ENCODE measurements around the gene PALB2. TPM values are rescaled to one million over a fixed set of nuclear protein-coding genes. Genes with fewer than 3 reads are reported as not detected.
A peak's percentile ranks its signal among the peaks of the same experiment; 100 is the strongest.

The PALB2 gene
- total and polyA plus RNA-seq, 4 experiments from 2014 or later = 5.4 to 15.0 (median 9.8) TPM

DNA sequence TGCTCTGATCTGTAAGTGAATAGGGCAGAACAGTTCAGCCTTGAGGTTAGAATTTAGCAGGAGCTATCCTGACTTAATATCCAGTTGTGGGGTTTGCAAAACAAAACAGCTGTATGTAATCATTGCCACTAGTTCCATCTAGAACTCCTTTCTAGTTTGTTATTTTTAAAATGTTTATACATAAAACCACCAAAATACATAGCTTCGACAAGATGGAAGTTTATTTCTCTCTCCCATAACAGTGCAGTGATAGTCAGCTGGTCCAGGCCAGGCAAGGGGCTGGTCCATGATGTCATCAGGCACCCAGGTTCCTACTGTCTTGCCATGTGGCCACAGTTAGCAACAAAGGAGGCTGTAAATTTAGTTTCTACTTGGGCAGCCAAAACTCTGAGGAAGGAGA, 27.1 kb upstream of the PALB2 start:
- peaks cover 77 to 78% of the 10 kb centered on the region in 2 donors for H3K36me3 Mint-ChIP-seq

GRCh38 chr16:23667355-23667659, 26.2 kb upstream of the PALB2 start:
- Histone ChIP-seq H3K4me3 (ENCODE audit: low read length in 2 of 2) (no peak overlapping the region), H3K27ac (ENCODE audit: low read depth, low read length) (no peak overlapping the region), H3K36me3 (ENCODE audit: insufficient read depth, low read length) (peaks cover 62% of the 10 kb centered on the region), H3K4me1 (ENCODE audit: insufficient read depth, low read length) (no peaks in the 10 kb centered on the region), H3K9me3 (ENCODE audit: control insufficient read depth in 1 of 2, low read length in 2 of 2) (no peaks in the 10 kb centered on the region), H3K27me3 (ENCODE audit: insufficient read depth, low read length) (no peaks in the 10 kb centered on the region)
- no peaks in the 10 kb centered on the region for H3K9me3 Mint-ChIP-seq
- peaks cover 0 to 10% (median 0%) of the 10 kb centered on the region in 4 donors for H3K4me1 Mint-ChIP-seq
- H3K4me3 Mint-ChIP-seq = no peak overlapping the region
- POLR2A ChIA-PET (ENCODE audit: partially characterized antibody) = no interaction called here
- no peak for DNase-seq
- no peak overlapping the region for H3K27ac Mint-ChIP-seq
- CTCF ChIA-PET (ENCODE audit: partially characterized antibody) = interaction anchor here (0.9 kb wide), 1 partner anchor 10 kb away, joined by 5 read pairs; no protein-coding TSS in a partner anchor
- no peaks in the 10 kb centered on the region for H3K27me3 Mint-ChIP-seq
- intact Hi-C loops (cut with micrococcal nuclease) = no loop called here
- peaks cover 85 to 86% of the 10 kb centered on the region in 2 donors for H3K36me3 Mint-ChIP-seq

More for the DNA sequence above, 27.1 kb upstream of the PALB2 start:
- DNase-seq = no peak
- H3K27ac ChIP-seq (ENCODE audit: low read depth, low read length) = no peak overlapping the region
- ChIA-PET POLR2A (ENCODE audit: partially characterized antibody) (no interaction called here), CTCF (ENCODE audit: partially characterized antibody) (interaction anchor here (0.8 kb wide), 2 partner anchors 10 to 17 kb away, joined by 3 read pairs; no protein-coding TSS in a partner anchor)
- H3K4me3 ChIP-seq (ENCODE audit: low read length in 2 of 2) = no peak overlapping the region
- H3K36me3 ChIP-seq (ENCODE audit: insufficient read depth, low read length) = peaks cover 53% of the 10 kb centered on the region
- Mint-ChIP-seq H3K27ac (peak overlapping the region in 1 of 7 donors; percentile 29), H3K9me3 (no peaks in the 10 kb centered on the region), H3K27me3 (no peaks in the 10 kb centered on the region), H3K4me3 (no peak overlapping the region), H3K4me1 (peaks cover 0 to 10% (median 0%) of the 10 kb centered on the region in 4 donors)
- H3K4me1 ChIP-seq (ENCODE audit: insufficient read depth, low read length) = no peaks in the 10 kb centered on the region
- H3K9me3 ChIP-seq (ENCODE audit: control insufficient read depth in 1 of 2, low read length in 2 of 2) = no peaks in the 10 kb centered on the region
- intact Hi-C loops (cut with micrococcal nuclease) = no loop called here
- H3K27me3 ChIP-seq (ENCODE audit: insufficient read depth, low read length) = no peaks in the 10 kb centered on the region

GRCh38 chr16:23666571-23667354, 25.7 kb upstream of the PALB2 start:
- Histone ChIP-seq H3K9me3 (ENCODE audit: control insufficient read depth in 1 of 2, low read length in 2 of 2) (no peaks in the 10 kb centered on the region), H3K27ac (ENCODE audit: low read depth, low read length) (no peak overlapping the region), H3K36me3 (ENCODE audit: insufficient read depth, low read length) (peaks cover 68% of the 10 kb centered on the region), H3K4me1 (ENCODE audit: insufficient read depth, low read length) (no peaks in the 10 kb centered on the region), H3K4me3 (ENCODE audit: low read length in 2 of 2) (no peak overlapping the region), H3K27me3 (ENCODE audit: insufficient read depth, low read length) (no peaks in the 10 kb centered on the region)
- DNase-seq = no peak
- intact Hi-C loops (cut with micrococcal nuclease) = no loop called here
- peaks cover 0 to 10% (median 0%) of the 10 kb centered on the region in 4 donors for H3K4me1 Mint-ChIP-seq
- CTCF ChIA-PET (ENCODE audit: partially characterized antibody) = interaction anchor here (0.9 kb wide), 1 partner anchor 11 kb away, joined by 5 read pairs; no protein-coding TSS in a partner anchor
- H3K9me3 Mint-ChIP-seq = no peaks in the 10 kb centered on the region
- H3K36me3 Mint-ChIP-seq = peaks cover 88 to 89% of the 10 kb centered on the region in 2 donors
- POLR2A ChIA-PET (ENCODE audit: partially characterized antibody) = no interaction called here
- H3K27ac Mint-ChIP-seq = no peak overlapping the region
- no peak overlapping the region for H3K4me3 Mint-ChIP-seq
- no peaks in the 10 kb centered on the region for H3K27me3 Mint-ChIP-seq

DNA sequence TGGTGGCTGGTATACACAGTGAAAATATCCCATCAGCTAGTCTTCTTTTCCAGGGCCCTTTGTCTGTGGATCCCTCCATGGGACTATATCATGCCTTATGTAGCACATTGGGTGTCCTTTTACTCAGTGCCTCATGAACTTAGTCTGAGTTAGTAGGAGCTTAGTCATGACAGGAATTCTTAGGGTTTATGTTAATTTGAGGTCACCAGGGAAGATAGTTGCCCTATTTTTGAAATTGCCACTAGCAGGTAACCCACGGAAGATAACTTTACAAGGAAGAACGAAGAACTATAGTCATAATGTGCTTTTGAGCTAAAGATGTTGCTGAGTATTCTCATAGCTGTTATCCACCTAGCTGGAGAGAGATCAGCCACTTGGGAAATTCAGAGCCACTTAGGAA, 22.8 kb upstream of the PALB2 start:
- Mint-ChIP-seq H3K4me1 (peaks cover 0 to 4% (median under 1%) of the 10 kb centered on the region in 4 donors), H3K27ac (no peak overlapping the region), H3K27me3 (no peaks in the 10 kb centered on the region), H3K9me3 (no peaks in the 10 kb centered on the region), H3K4me3 (no peak overlapping the region), H3K36me3 (peaks cover 90 to 95% of the 10 kb centered on the region in 2 donors)
- Histone ChIP-seq H3K36me3 (ENCODE audit: insufficient read depth, low read length) (peaks cover 88% of the 10 kb centered on the region), H3K27me3 (ENCODE audit: insufficient read depth, low read length) (no peaks in the 10 kb centered on the region), H3K27ac (ENCODE audit: low read depth, low read length) (no peak overlapping the region), H3K4me1 (ENCODE audit: insufficient read depth, low read length) (no peaks in the 10 kb centered on the region), H3K4me3 (ENCODE audit: low read length in 2 of 2) (no peak overlapping the region), H3K9me3 (ENCODE audit: control insufficient read depth in 1 of 2, low read length in 2 of 2) (no peaks in the 10 kb centered on the region)
- intact Hi-C loops (cut with micrococcal nuclease) = no loop called here
- no peak for DNase-seq
- POLR2A ChIA-PET (ENCODE audit: partially characterized antibody) = no interaction called here
- CTCF ChIA-PET (ENCODE audit: partially characterized antibody) = interaction anchor here (1.3 to 1.4 kb wide), 2 partner anchors 14 to 67 kb away, joined by 4 to 6 read pairs; no protein-coding TSS in a partner anchor

DNA sequence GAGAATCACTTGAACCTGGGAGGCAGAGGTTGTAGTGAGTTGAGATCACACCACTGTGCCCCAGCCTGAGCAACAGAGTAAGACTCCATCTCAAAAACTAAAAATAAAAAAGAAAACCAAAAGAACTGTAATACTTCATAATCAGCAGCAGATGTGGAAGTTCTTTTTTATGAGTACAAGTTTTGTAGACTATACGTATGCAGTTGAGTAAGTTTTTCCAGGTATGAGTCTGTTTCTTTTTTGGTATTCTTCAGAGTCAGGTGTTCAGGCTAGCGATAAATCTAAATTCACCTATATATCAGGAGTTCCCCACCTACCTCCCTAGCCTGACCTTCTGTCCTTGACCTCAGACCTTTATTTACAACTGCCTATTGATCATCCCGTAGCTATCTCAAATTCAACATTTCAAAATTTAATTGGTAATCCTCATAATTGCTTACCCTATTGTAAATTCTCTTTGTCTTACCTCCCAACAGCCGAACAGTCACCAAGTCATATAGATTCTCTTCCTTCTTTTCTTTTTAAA, 10.9 kb upstream of the PALB2 start:
- Mint-ChIP-seq H3K36me3 (peaks cover 53 to 59% of the 10 kb centered on the region in 2 donors), H3K27me3 (no peaks in the 10 kb centered on the region), H3K9me3 (no peaks in the 10 kb centered on the region), H3K4me1 (peaks cover 13 to 27% (median 24%) of the 10 kb centered on the region in 4 donors), H3K27ac (peak overlapping the region in 2 of 7 donors; percentile 23 to 29), H3K4me3 (no peak overlapping the region)
- no peaks in the 10 kb centered on the region for H3K27me3 ChIP-seq (ENCODE audit: insufficient read depth, low read length)
- no peak overlapping the region for H3K27ac ChIP-seq (ENCODE audit: low read depth, low read length)
- ChIA-PET CTCF (ENCODE audit: partially characterized antibody) (interaction anchor here (0.7 kb wide), 1 partner anchor 16 kb away, joined by 3 read pairs; no protein-coding TSS in a partner anchor), POLR2A (ENCODE audit: partially characterized antibody) (no interaction called here)
- H3K36me3 ChIP-seq (ENCODE audit: insufficient read depth, low read length) = peaks cover 9% of the 10 kb centered on the region
- H3K9me3 ChIP-seq (ENCODE audit: control insufficient read depth in 1 of 2, low read length in 2 of 2) = no peaks in the 10 kb centered on the region
- DNase-seq = no peak
- intact Hi-C loops (cut with micrococcal nuclease) = no loop called here
- no peak overlapping the region for H3K4me3 ChIP-seq (ENCODE audit: low read length in 2 of 2)
- H3K4me1 ChIP-seq (ENCODE audit: insufficient read depth, low read length) = no peaks in the 10 kb centered on the region

- intact Hi-C loops (cut with micrococcal nuclease) = no loop called here
- H3K36me3 ChIP-seq (ENCODE audit: insufficient read depth, low read length) = peaks cover 10% of the 10 kb centered on the region
Observed at GRCh38 chr16:23650674-23651416, 9.7 kb upstream of the PALB2 start.

More at GRCh38 chr16:23650674-23651416, 9.7 kb upstream of the PALB2 start:
- Histone ChIP-seq H3K9me3 (ENCODE audit: control insufficient read depth in 1 of 2, low read length in 2 of 2) (no peaks in the 10 kb centered on the region), H3K4me3 (ENCODE audit: low read length in 2 of 2) (no peak overlapping the region), H3K27ac (ENCODE audit: low read depth, low read length) (no peak overlapping the region), H3K4me1 (ENCODE audit: insufficient read depth, low read length) (no peaks in the 10 kb centered on the region), H3K27me3 (ENCODE audit: insufficient read depth, low read length) (no peaks in the 10 kb centered on the region)
- no peaks in the 10 kb centered on the region for H3K9me3 Mint-ChIP-seq
- peaks cover 23 to 38% (median 29%) of the 10 kb centered on the region in 4 donors for H3K4me1 Mint-ChIP-seq
- peak overlapping the region in 3 of 7 donors; percentile 6 to 77 (median 38) for H3K27ac Mint-ChIP-seq
- no peak for DNase-seq
- ChIA-PET CTCF (ENCODE audit: partially characterized antibody) (interaction anchor here (0.7 kb wide), 1 partner anchor 17 kb away, joined by 3 read pairs; no protein-coding TSS in a partner anchor), POLR2A (ENCODE audit: partially characterized antibody) (no interaction called here)
- H3K4me3 Mint-ChIP-seq = no peak overlapping the region
- no peaks in the 10 kb centered on the region for H3K27me3 Mint-ChIP-seq
- peaks cover 61 to 64% of the 10 kb centered on the region in 2 donors for H3K36me3 Mint-ChIP-seq

Measured in CD4-positive, alpha-beta memory T cell (primary cell).